HepG2 (cell line): ENCODE data around the gene NATD1. TPM values are rescaled to one million over a fixed set of nuclear protein-coding genes. Genes with fewer than 3 reads are reported as not detected.

Source experiments
- ASH2L ChIP-seq: fragments of 300-600, 200-600 bp; sonication (generic); IDR thresholded peaks from 2 replicates; pipeline ENCODE4 v1.7.0; 2017; ENCODE audit warnings: low read depth, mild to moderate bottlenecking, moderate library complexity, mixed read lengths, low read length; ENCODE audit not compliant: insufficient read length
- ATRX ChIP-seq: sonication (generic); formaldehyde crosslinking; IDR thresholded peaks from 2 replicates; pipeline ENCODE4 v1.4.0; 2020; ENCODE audit warnings: missing genetic modification reagents, borderline replicate concordance
- E2F5 ChIP-seq: sonication (generic); formaldehyde crosslinking; conservative IDR thresholded peaks from 2 replicates; pipeline ENCODE4 v1.4.0; 2020; ENCODE audit warnings: missing genetic modification reagents
- EZH2 ChIP-seq: conservative IDR thresholded peaks from 2 replicates; pipeline ENCODE4 v1.6.1; 2012; ENCODE audit warnings: mild to moderate bottlenecking, low read depth, low read length, moderate library complexity
- FLYWCH1 ChIP-seq: sonication (generic); formaldehyde crosslinking; IDR thresholded peaks from 2 replicates; pipeline ENCODE4 v1.8.1; 2023; ENCODE audit warnings: mild to moderate bottlenecking, missing genetic modification reagents
- JARID2 ChIP-seq: sonication (generic); formaldehyde crosslinking; IDR thresholded peaks from 2 replicates; pipeline ENCODE4 v1.8.1; 2023; ENCODE audit warnings: missing genetic modification reagents, inconsistent platforms; ENCODE audit not compliant: insufficient replicate concordance
- MED8 ChIP-seq: sonication (generic); formaldehyde crosslinking; IDR thresholded peaks from 2 replicates; pipeline ENCODE4 v1.8.1; 2023; ENCODE audit warnings: mild to moderate bottlenecking, missing genetic modification reagents; ENCODE audit not compliant: insufficient replicate concordance
- NR2F1 ChIP-seq, 2 experiments: fragments of 450-650 bp in 1 of 2; formaldehyde crosslinking in 1 of 2; IDR thresholded peaks; 2 replicates each; pipeline versions ENCODE4 v1.5.0 to v1.6.1; 2016 to 2020; ENCODE audit warnings: mild to moderate bottlenecking in 1 of 2, missing compliant biosample characterization in 1 of 2, missing genetic modification reagents in 1 of 2, moderate library complexity in 1 of 2
- PAF1 ChIP-seq: IDR thresholded peaks from 2 replicates; pipeline ENCODE4 v1.6.1; 2016; ENCODE audit warnings: missing genetic modification reagents, missing compliant biosample characterization
- PLRG1 ChIP-seq: fragments of 450-650 bp; conservative IDR thresholded peaks from 2 replicates; pipeline ENCODE4 v1.6.1; 2016
- RFXANK ChIP-seq: IDR thresholded peaks from 2 replicates; pipeline ENCODE4 v1.6.1; 2016
- TGIF2 ChIP-seq: IDR thresholded peaks from 2 replicates; pipeline ENCODE4 v1.6.1; 2016; ENCODE audit warnings: control low read depth, missing compliant biosample characterization
- ZNF17 ChIP-seq: sonication (generic); formaldehyde crosslinking; IDR thresholded peaks from 2 replicates; pipeline ENCODE4 v1.5.0; 2020; ENCODE audit warnings: mild to moderate bottlenecking, missing genetic modification reagents
- ZNF441 ChIP-seq: sonication (generic); formaldehyde crosslinking; IDR thresholded peaks from 2 replicates; pipeline ENCODE4 v1.7.0; 2021; ENCODE audit warnings: missing genetic modification reagents, borderline replicate concordance
- ZNF563 ChIP-seq: sonication (generic); formaldehyde crosslinking; IDR thresholded peaks from 2 replicates; pipeline ENCODE4 v1.8.0; 2022; ENCODE audit warnings: mild to moderate bottlenecking, moderate library complexity, missing genetic modification reagents
- ZNF564 ChIP-seq: sonication (generic); formaldehyde crosslinking; IDR thresholded peaks from 2 replicates; pipeline ENCODE4 v1.8.1; 2023; ENCODE audit warnings: mild to moderate bottlenecking, missing genetic modification reagents
- ZNF644 ChIP-seq: IDR thresholded peaks from 2 replicates; pipeline ENCODE4 v1.6.1; 2016; ENCODE audit warnings: low read depth
- polyA plus RNA-seq, 8 experiments: library from polyadenylated mRNA; depleted of rRNA in 3 of 8; stranded (reverse) in 7 of 8; unstranded in 1 of 8; fragments of >200 nt; fragmentation: Illumina TruSeq in 4 of 8; extraction: Trizol in 4 of 8; gene quantifications; 2 replicates each; pipeline versions ENCODE4 v1.2.1 to v1.2.3, GENCODE V29; 2011 to 2016; ENCODE audit warnings: low read depth in 4 of 8, missing spikeins in 1 of 8, mixed read lengths in 1 of 8; ENCODE audit not compliant: insufficient read depth in 1 of 8
- total RNA-seq, 5 experiments: library from RNA; depleted of rRNA; stranded (reverse); fragments of >200 nt; fragmentation: Illumina TruSeq; extraction: Trizol; gene quantifications; 2 replicates each; pipeline ENCODE4 v1.2.3, GENCODE V29; 2016; ENCODE audit warnings: low read depth in 1 of 5
- TF ChIP-seq, protein P1 (sequence below): sonication (generic); formaldehyde crosslinking; IDR thresholded peaks from 2 replicates; pipeline ENCODE4 v1.4.0; 2020; ENCODE audit warnings: missing genetic modification reagents
- TF ChIP-seq, protein P2 (sequence below): sonication (generic); formaldehyde crosslinking; IDR thresholded peaks from 2 replicates; pipeline ENCODE4 v1.8.1; 2023; ENCODE audit warnings: mild to moderate bottlenecking, moderate library complexity, missing genetic modification reagents
- TF ChIP-seq, protein P3 (sequence below): sonication (generic); formaldehyde crosslinking; IDR thresholded peaks from 2 replicates; pipeline ENCODE4 v1.4.0; 2020; ENCODE audit warnings: missing genetic modification reagents, borderline replicate concordance
- TF ChIP-seq, protein P4 (sequence below): fragments of 450-650 bp; IDR thresholded peaks from 2 replicates; pipeline ENCODE4 v1.6.1; 2017; ENCODE audit warnings: mild to moderate bottlenecking
- TF ChIP-seq, protein P5 (sequence below): sonication (generic); formaldehyde crosslinking; IDR thresholded peaks from 2 replicates; pipeline ENCODE4 v1.4.0; 2020; ENCODE audit warnings: missing genetic modification reagents

NATD1 gene
- total and polyA plus RNA-seq, 2 of the 13 experiments (the other 11 are each of a cell fraction or from before 2014, with no cell fraction given), result 0.31 to 2.3 TPM

GRCh38 chr17:21214015-21214776 is 39.0 kb downstream of the NATD1 start, which contains the start of gene TMEM11 (continued):
- TF ChIP-seq JARID2 (CRISPR knock-in tag) (no peak), ZNF441 (CRISPR knock-in tag) (no peak; the same call in 1 of the 2 replicates), PLRG1 (no peak), ATRX (CRISPR knock-in tag) (no peak), ZNF644 (CRISPR knock-in tag) (no peak), ZNF17 (CRISPR knock-in tag) (no peak), NR2F1 (CRISPR knock-in tag; IDR thresholded peaks at IDR 0.05) (peak; percentile 74 to 79), MED8 (peak; percentile 45), EZH2 (no peak), ZNF563 (CRISPR knock-in tag) (peak; percentile 66), ZNF564 (CRISPR knock-in tag) (0 out of 2 replicates have a peak, but pooled peaks have one; percentile 78), PAF1 (CRISPR knock-in tag) (no peak), E2F5 (CRISPR knock-in tag) (peak; percentile 81), ASH2L (peak; percentile 82), FLYWCH1 (CRISPR knock-in tag) (no peak), RFXANK (0 out of 2 replicates have a peak, but pooled peaks have one; percentile 22), TGIF2 (CRISPR knock-in tag) (0 out of 2 replicates have a peak, but pooled peaks have one; percentile 45)
- TF ChIP-seq, protein P1, sequence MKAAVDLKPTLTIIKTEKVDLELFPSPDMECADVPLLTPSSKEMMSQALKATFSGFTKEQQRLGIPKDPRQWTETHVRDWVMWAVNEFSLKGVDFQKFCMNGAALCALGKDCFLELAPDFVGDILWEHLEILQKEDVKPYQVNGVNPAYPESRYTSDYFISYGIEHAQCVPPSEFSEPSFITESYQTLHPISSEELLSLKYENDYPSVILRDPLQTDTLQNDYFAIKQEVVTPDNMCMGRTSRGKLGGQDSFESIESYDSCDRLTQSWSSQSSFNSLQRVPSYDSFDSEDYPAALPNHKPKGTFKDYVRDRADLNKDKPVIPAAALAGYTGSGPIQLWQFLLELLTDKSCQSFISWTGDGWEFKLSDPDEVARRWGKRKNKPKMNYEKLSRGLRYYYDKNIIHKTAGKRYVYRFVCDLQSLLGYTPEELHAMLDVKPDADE (CRISPR knock-in tag), result no peak
- TF ChIP-seq, protein P2, sequence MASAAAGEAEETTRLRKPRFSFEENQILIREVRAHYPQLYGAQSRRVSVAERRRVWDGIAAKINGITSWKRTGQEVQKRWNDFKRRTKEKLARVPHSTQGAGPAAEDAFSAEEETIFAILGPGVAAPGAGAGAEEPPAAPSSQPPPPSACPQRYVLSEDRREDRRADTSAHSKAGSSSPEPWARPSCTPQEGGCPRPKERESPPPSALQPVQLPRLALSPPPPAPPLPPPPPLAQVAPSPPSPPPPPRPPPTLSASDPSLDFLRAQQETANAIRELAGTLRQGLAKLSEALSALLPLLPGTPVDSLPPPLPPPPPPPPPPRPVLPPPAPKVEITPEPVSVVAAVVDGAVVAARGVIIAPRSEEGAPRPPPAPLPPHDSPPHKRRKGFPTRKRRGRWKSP (CRISPR knock-in tag), result no peak
- TF ChIP-seq, protein P3, sequence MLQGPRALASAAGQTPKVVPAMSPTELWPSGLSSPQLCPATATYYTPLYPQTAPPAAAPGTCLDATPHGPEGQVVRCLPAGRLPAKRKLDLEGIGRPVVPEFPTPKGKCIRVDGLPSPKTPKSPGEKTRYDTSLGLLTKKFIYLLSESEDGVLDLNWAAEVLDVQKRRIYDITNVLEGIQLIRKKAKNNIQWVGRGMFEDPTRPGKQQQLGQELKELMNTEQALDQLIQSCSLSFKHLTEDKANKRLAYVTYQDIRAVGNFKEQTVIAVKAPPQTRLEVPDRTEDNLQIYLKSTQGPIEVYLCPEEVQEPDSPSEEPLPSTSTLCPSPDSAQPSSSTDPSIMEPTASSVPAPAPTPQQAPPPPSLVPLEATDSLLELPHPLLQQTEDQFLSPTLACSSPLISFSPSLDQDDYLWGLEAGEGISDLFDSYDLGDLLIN (CRISPR knock-in tag), result no peak; the same call in 1 of the 2 replicates
- TF ChIP-seq, protein P4, sequence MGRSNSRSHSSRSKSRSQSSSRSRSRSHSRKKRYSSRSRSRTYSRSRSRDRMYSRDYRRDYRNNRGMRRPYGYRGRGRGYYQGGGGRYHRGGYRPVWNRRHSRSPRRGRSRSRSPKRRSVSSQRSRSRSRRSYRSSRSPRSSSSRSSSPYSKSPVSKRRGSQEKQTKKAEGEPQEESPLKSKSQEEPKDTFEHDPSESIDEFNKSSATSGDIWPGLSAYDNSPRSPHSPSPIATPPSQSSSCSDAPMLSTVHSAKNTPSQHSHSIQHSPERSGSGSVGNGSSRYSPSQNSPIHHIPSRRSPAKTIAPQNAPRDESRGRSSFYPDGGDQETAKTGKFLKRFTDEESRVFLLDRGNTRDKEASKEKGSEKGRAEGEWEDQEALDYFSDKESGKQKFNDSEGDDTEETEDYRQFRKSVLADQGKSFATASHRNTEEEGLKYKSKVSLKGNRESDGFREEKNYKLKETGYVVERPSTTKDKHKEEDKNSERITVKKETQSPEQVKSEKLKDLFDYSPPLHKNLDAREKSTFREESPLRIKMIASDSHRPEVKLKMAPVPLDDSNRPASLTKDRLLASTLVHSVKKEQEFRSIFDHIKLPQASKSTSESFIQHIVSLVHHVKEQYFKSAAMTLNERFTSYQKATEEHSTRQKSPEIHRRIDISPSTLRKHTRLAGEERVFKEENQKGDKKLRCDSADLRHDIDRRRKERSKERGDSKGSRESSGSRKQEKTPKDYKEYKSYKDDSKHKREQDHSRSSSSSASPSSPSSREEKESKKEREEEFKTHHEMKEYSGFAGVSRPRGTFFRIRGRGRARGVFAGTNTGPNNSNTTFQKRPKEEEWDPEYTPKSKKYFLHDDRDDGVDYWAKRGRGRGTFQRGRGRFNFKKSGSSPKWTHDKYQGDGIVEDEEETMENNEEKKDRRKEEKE, result no peak
- TF ChIP-seq, protein P5, sequence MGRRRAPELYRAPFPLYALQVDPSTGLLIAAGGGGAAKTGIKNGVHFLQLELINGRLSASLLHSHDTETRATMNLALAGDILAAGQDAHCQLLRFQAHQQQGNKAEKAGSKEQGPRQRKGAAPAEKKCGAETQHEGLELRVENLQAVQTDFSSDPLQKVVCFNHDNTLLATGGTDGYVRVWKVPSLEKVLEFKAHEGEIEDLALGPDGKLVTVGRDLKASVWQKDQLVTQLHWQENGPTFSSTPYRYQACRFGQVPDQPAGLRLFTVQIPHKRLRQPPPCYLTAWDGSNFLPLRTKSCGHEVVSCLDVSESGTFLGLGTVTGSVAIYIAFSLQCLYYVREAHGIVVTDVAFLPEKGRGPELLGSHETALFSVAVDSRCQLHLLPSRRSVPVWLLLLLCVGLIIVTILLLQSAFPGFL (CRISPR knock-in tag), result no peak
